Activated CD4-positive, alpha-beta memory T cell treated with anti-CD3 and anti-CD28 coated beads, Interleukin-2, amount 10 ng/mL, durations not matched to agents 7 days and 5 days (primary cell): ENCODE results near the gene ARHGAP11B. TPM values are rescaled to one million over a fixed set of nuclear protein-coding genes. Genes with fewer than 3 reads are reported as not detected.
"Not testable (repeated sequence)": the region's sequence is repeated elsewhere in the genome, so short reads cannot be mapped to it uniquely, and the experiment has no call there.

Source experiments
- CTCF ChIA-PET: fragments of 350-600 bp; sonication (Branson Sonifier 250); formaldehyde crosslinking; loops from one replicate; lab custom pipeline; 2021; ENCODE audit warnings: antibody characterized with exemption, inconsistent platforms; lab: Charles Lee
- POLR2A ChIA-PET: fragments of 350-600 bp; sonication (Branson Sonifier 250); formaldehyde crosslinking; loops from one replicate; lab custom pipeline; 2021; ENCODE audit warnings: antibody characterized with exemption; lab: Charles Lee
- DNase-seq: peaks from one replicate; pipeline ENCODE4 v3.0.0-alpha.2; 2020
- H3K27ac Mint-ChIP-seq: one replicate; pipeline ENCODE4 v1.8.0; 2021; ENCODE audit warnings: mild to moderate bottlenecking, mixed read lengths
- H3K27me3 Mint-ChIP-seq: one replicate; pipeline ENCODE4 v1.8.0; 2021; ENCODE audit warnings: mixed read lengths
- H3K36me3 Mint-ChIP-seq: one replicate; pipeline ENCODE4 v1.8.0; 2021; ENCODE audit warnings: low read depth, mixed read lengths
- H3K4me1 Mint-ChIP-seq: one replicate; pipeline ENCODE4 v1.8.0; 2021; ENCODE audit warnings: mixed read lengths
- H3K4me3 Mint-ChIP-seq: one replicate; pipeline ENCODE4 v1.8.0; 2021; ENCODE audit warnings: mild to moderate bottlenecking, mixed read lengths
- H3K9me3 Mint-ChIP-seq: one replicate; pipeline ENCODE4 v1.8.0; 2021; ENCODE audit warnings: mixed read lengths
- total RNA-seq, 2 experiments: library from RNA; stranded (reverse); gene quantifications; one replicate each; pipeline ENCODE4 v1.2.3, GENCODE V29; 2021

The ARHGAP11B gene

DNA sequence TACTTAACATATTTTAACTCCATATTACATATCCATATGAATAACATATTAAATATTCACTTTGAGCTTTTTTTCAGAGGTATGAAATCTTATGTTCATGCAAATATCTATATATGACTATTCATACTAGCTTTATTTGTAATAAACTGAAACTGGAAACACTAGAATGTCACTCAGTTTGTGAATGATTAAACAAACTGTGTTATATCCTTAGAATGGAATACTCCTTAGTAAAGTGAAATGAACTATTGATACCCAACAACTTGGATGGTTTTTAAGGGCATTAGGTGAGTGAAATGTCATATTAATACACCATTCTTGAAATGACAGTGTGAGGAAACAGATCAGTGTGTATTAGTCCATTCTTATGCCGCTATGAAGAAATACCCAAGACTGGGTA is 45.4 kb downstream of the ARHGAP11B start:
- H3K4me3 Mint-ChIP-seq: no peak overlapping the region
- POLR2A ChIA-PET: no interaction called here
- H3K27ac Mint-ChIP-seq: no peak overlapping the region
- H3K4me1 Mint-ChIP-seq: no peaks in the 10 kb centered on the region
- CTCF ChIA-PET: no interaction called here
- H3K9me3 Mint-ChIP-seq: no peaks in the 10 kb centered on the region
- H3K36me3 Mint-ChIP-seq: peaks cover 57% of the 10 kb centered on the region
- H3K27me3 Mint-ChIP-seq: no peaks in the 10 kb centered on the region
- DNase-seq: no peak

DNA sequence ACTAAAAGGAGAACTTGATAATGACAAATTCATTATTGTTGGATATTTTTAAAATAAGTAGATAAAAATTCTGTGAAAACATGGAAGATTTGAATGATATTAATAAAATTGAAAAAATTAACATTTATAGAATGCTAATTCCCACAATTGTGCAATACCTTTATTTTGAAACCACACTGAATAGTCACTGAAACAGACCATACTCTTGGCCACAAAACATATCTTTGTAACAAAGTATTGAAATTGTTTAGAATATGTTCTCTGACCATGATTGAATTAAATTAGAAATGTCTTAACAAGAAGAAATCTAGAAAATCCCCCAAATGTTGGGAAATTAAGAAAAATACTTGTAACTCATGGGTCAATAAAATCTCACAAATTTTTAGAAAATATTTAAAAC is 49.2 kb downstream of the ARHGAP11B start:
- ChIA-PET POLR2A (no interaction called here), CTCF (no interaction called here)
- Mint-ChIP-seq H3K27ac (no peak overlapping the region), H3K4me3 (no peak overlapping the region), H3K9me3 (no peaks in the 10 kb centered on the region), H3K27me3 (no peaks in the 10 kb centered on the region), H3K4me1 (no peaks in the 10 kb centered on the region), H3K36me3 (peaks cover 53% of the 10 kb centered on the region)
- no peak for DNase-seq

DNA sequence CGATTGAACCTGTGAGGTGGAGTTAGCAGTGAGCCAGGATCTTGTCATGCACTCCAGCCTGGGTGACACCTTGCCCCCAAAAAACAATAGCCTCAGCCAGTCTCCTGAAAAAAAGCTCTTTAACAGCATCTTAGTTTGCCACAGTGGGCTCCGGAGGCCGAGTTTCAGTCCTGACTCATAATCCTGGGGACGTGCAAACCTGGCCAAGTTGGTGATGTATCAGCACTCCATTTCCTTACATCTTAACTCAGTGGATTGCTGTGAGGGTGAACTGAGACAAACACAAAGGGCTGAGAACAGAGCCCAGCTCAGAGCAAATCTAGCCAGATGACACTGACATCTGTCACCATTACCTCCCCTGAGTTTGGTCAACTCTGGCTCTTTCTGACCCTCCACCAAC is 50.0 kb downstream of the ARHGAP11B start:
- H3K36me3 Mint-ChIP-seq: peaks cover 46% of the 10 kb centered on the region
- DNase-seq, H3K4me1 Mint-ChIP-seq, CTCF ChIA-PET, POLR2A ChIA-PET, H3K27ac Mint-ChIP-seq, H3K9me3 Mint-ChIP-seq, H3K4me3 Mint-ChIP-seq, H3K27me3 Mint-ChIP-seq: not testable (repeated sequence)

DNA sequence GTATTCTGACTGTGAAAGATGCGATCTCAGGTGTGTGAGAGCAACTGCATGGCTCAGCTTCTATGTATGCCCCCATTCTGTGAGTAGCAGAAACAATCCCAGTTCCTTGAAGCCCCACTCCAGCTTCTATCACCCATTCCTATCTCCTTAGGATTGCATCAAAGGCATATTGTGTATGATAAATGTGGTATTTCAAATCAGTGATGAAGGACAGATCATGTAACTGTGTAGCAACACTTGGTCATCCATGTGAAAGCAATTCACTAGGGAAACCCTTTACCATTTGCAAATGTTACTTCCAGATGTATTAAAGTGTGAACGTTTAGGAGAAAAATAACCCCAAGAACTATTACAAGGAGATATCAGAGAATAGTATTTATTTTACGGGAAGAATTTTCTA is 55.1 kb downstream of the ARHGAP11B start:
- H3K4me1 Mint-ChIP-seq, CTCF ChIA-PET, H3K9me3 Mint-ChIP-seq, H3K27ac Mint-ChIP-seq, H3K4me3 Mint-ChIP-seq, H3K27me3 Mint-ChIP-seq, POLR2A ChIA-PET, DNase-seq: not testable (repeated sequence)
- peaks cover 47% of the 10 kb centered on the region for H3K36me3 Mint-ChIP-seq

DNA sequence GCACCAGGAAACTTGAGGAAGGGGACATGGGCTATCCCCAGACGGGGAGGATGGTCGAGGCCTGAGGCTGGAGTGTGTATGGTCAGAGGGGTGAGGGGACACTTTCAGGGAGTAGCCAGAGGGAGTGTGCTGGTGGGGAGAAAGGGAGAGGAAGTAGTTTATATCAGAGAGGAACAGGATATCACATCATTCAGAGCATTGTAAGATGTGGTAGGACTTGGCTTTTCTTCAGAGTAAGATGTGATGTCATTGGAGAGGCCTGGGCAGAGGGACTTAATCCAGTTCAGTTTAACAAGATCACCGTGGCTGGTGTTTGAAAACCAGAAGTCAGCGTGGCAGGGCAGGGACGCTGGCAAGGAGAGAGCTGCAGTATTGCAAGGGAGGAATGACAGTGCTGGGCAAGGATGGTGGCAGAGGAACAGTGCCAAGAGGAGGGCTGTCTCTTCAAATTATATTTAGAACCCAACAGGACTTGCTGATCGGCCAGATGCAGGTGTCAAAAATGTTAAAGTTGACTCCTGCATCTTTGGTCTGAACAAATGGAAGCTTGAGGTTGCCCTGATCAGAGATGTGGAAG is 59.9 kb downstream of the ARHGAP11B start:
- peak overlapping the region; percentile 28 for H3K27ac Mint-ChIP-seq
- CTCF ChIA-PET, H3K9me3 Mint-ChIP-seq: not testable (repeated sequence)

DNA sequence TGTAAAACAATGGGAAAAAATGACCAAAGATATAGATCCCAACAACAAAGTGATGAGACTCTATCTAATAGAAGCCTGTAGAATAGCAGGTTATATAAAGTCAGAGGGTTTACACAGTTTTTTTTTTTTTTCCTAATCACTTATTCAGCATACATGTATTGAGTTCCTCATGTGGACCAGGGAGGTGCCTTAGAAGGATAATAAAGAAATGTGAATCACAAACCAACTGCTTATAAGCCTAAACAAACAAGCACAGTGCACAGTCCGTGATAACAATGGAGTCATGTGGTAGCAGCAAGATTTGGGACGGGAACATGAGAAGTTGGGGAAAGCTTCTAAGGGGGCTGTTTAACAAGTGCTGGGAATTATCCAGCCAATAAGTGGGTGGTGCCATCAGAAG is 60.7 kb downstream of the ARHGAP11B start:
- H3K4me3 Mint-ChIP-seq, CTCF ChIA-PET, H3K4me1 Mint-ChIP-seq, H3K27me3 Mint-ChIP-seq, H3K27ac Mint-ChIP-seq, POLR2A ChIA-PET, DNase-seq, H3K9me3 Mint-ChIP-seq: not testable (repeated sequence)
- H3K36me3 Mint-ChIP-seq: peaks cover 34% of the 10 kb centered on the region

More for the DNA sequence above, 59.9 kb downstream of the ARHGAP11B start:
- POLR2A ChIA-PET, DNase-seq, H3K4me3 Mint-ChIP-seq, H3K27me3 Mint-ChIP-seq, H3K4me1 Mint-ChIP-seq: not testable (repeated sequence)
- H3K36me3 Mint-ChIP-seq: peaks cover 34% of the 10 kb centered on the region

Other genes starting within 250 kb of the ARHGAP11B start
- gene CHRFAM7A, start 232.6 kb upstream of the ARHGAP11B start, total RNA-seq: under 1 TPM; 0.55 to 0.91 TPM
- gene GOLGA8R, start 211.9 kb upstream of the ARHGAP11B start, total RNA-seq: 1 to 10 TPM; 3.5 to 4.2 TPM
- gene GOLGA8Q, start 74.1 kb upstream of the ARHGAP11B start, total RNA-seq: 1 to 10 TPM; 2.3 to 2.4 TPM
- gene GOLGA8H, start 22.1 kb upstream of the ARHGAP11B start, total RNA-seq: not detected